ENCODE measurements around the gene EIF2B4. TPM values are rescaled to one million over a fixed set of nuclear protein-coding genes. Genes with fewer than 3 reads are reported as not detected.

Gene EIF2B4
- polyA plus RNA-seq (2013): 34.7 TPM

DNA sequence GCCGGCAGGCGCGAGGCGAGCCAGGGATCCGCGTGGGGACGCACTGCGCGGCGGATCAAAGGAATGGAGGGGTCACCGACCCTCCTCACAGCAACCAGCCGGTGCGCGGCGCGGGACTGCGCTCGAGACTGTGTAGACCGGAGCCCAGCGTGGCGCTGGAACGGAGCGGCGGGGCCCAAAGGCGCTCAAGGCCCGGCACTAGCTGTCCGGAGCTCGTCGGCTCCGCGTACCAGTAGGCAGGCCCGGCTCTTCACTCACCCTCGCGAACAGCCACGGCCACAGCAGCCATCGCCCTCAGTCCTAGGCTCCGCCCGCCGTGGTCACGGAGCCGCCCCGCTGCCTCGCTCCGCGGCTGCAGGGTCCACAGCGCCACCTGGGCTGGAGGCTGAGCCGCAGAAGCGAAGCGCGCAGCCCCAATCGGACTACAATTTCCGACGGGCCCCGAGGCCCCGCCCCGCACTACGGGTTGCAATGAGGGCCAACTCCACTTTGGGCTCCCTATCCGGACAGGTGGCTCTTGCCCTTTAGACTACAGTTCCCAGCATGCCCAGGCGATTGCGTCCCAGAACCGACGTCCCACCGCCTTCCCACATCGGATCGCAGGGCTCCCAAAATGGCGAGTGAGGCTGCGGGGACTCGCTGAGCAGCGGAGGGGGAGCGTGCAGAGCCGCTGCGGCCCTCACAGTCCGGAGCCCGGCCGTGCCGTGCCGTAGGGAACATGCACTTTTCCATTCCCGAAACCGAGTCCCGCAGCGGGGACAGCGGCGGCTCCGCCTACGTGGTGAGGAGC, at the start of gene EIF2B4, which contains the start of gene SNX17:
Gene EIF2B4 (minus strand): TSS at position 313 of the 790 bp plus-strand sequence. CDS start 24 bp downstream, at position 289.
Gene SNX17 (plus strand): TSS at position 591 of the 790 bp plus-strand sequence. CDS start 128 bp downstream, at position 719.
- H3K4me1 ChIP-seq (ENCODE audit: control extremely low read depth in 1 of 4, control insufficient read depth in 4 of 4, insufficient read depth in 4 of 4, low read length in 3 of 4): peaks cover 14 to 35% (median 28%) of the 10 kb centered on the region in 4 experiments
- DNase-seq: peak; percentile 99
- peaks cover 10 to 58% (median 46%) of the 10 kb centered on the region in 4 experiments for H3K36me3 ChIP-seq (ENCODE audit: control insufficient read depth in 4 of 4, insufficient read depth in 4 of 4, low read length in 3 of 4)
- under 1% methylated on average over 82 of the region's 85 CpGs for WGBS (ENCODE audit: insufficient coverage)
- CTCF ChIA-PET: interaction anchor here (0.8 to 2.9 kb wide), 10 partner anchors 9 to 61 kb away, joined by 3 to 11 read pairs (median 6); partner anchors contain the start of genes MPV17, PPM1G and ZNF513
- H3K27me3 ChIP-seq (replicated peaks in 2 of 5; ENCODE audit: control insufficient read depth in 4 of 5, insufficient read depth in 5 of 5, low read length in 4 of 5): no peaks in the 10 kb centered on the region
- POLR2A ChIA-PET: interaction anchor here (0.7 to 2.3 kb wide), 6 partner anchors 10 to 59 kb away, joined by 3 to 15 read pairs (median 4); partner anchors contain the start of genes GTF3C2, PPM1G and ZNF513
- peak within 1 kb of the TSS; percentile 84 to 98 (median 96) for H3K4me3 ChIP-seq (ENCODE audit: control insufficient read depth in 1 of 7, extremely low read depth in 1 of 7, insufficient read depth in 4 of 7, low read depth in 2 of 7, low read length in 6 of 7)
- H3K27ac ChIP-seq (ENCODE audit: insufficient read depth in 1 of 2, low read depth in 1 of 2, low read length in 2 of 2, poor library complexity in 1 of 2, severe bottlenecking in 2 of 2): peak within 1 kb of the TSS; percentile 90 to 94
- no peaks in the 10 kb centered on the region for H3K9me3 ChIP-seq (ENCODE audit: control extremely low read depth in 1 of 5, control insufficient read depth in 4 of 5, insufficient read depth in 2 of 5, low read depth in 1 of 5, low read length in 4 of 5)

DNA sequence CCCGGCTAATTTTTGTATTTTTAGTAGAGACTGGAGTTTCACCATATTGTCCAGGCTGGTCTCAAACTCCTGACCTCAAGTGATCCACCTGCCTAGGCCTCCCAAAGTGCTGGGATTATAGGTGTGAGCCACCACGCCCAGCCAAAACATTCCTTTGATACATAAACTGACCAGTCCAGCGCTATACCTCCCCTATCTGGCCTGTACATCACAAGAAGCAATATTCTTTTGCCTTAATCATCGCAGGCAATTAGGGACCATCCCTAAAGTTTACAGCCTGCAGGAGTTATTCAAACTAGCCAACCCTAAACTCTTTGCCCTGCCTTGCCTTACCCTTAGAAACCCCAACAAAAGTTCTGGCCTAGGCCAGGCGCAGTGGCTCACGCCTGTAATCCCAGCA, 46.0 kb upstream of the EIF2B4 start:
- WGBS (ENCODE audit: insufficient coverage): 92% methylated on average over 6 of the region's 6 CpGs
- no peak for DNase-seq
- no peaks in the 10 kb centered on the region for H3K27me3 ChIP-seq (replicated peaks in 2 of 5; ENCODE audit: control insufficient read depth in 4 of 5, insufficient read depth in 5 of 5, low read length in 4 of 5)
- ChIA-PET POLR2A (no interaction called here), CTCF (no interaction called here)
- no peak overlapping the region for H3K27ac ChIP-seq (ENCODE audit: insufficient read depth in 1 of 2, low read depth in 1 of 2, low read length in 2 of 2, poor library complexity in 1 of 2, severe bottlenecking in 2 of 2)
- H3K4me1 ChIP-seq (ENCODE audit: control extremely low read depth in 1 of 4, control insufficient read depth in 4 of 4, insufficient read depth in 4 of 4, low read length in 3 of 4): no peaks in the 10 kb centered on the region
- no peaks in the 10 kb centered on the region for H3K36me3 ChIP-seq (ENCODE audit: control insufficient read depth in 4 of 4, insufficient read depth in 4 of 4, low read length in 3 of 4)
- H3K4me3 ChIP-seq (ENCODE audit: control insufficient read depth in 1 of 7, extremely low read depth in 1 of 7, insufficient read depth in 4 of 7, low read depth in 2 of 7, low read length in 6 of 7): no peak overlapping the region
- H3K9me3 ChIP-seq (ENCODE audit: control extremely low read depth in 1 of 5, control insufficient read depth in 4 of 5, insufficient read depth in 2 of 5, low read depth in 1 of 5, low read length in 4 of 5): no peaks in the 10 kb centered on the region

GRCh38 chr2:27412419-27413152, 42.4 kb upstream of the EIF2B4 start:
- H3K4me3 ChIP-seq (ENCODE audit: control insufficient read depth in 1 of 7, extremely low read depth in 1 of 7, insufficient read depth in 4 of 7, low read depth in 2 of 7, low read length in 6 of 7): no peak overlapping the region
- 100% methylated on average over 2 of the region's 9 CpGs for WGBS (ENCODE audit: insufficient coverage)
- CTCF ChIA-PET: no interaction called here

DNA sequence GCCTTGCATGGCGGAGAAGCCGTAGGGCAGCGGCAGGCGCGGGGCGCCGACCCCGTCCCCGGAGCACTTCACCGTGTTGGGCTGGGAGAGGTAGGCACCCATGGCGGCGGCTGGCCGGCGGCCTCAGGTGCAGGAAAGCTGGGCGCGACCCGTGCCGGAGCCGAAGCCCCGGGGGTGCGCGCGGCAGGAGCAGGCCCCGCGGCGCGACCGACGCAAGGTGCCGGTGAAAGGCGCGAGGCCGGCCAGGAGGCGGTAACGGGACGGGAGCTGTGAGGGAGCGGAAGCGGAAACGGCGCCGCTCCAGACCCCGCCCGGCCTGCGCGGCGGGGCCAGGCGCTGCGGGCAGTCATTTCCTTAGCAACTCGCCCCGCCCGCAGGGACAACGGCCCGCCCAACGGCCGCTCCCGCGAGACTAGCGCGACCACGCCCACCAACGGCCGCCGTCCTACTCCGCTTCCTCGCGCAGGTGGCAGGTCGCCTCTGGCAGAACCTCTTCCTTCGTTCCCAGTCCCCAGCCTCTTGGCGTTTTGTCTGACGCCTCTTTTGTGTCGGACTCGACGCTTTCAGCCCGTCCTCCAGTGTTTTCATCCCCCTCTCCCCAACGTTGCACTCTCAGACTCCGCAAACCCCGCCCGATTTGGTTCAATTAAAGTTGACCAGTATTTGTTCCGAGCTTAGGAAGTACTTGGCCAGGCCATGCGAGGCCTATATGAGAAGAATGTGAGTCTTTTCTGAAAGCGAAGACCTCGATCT, 39.4 kb upstream of the EIF2B4 start, which contains the start of gene PPM1G:
Gene PPM1G (minus strand): TSS at position 271 of the 753 bp plus-strand sequence. CDS start 169 bp downstream, at position 102.
- Histone ChIP-seq H3K9me3 (ENCODE audit: control extremely low read depth in 1 of 5, control insufficient read depth in 4 of 5, insufficient read depth in 2 of 5, low read depth in 1 of 5, low read length in 4 of 5) (no peaks in the 10 kb centered on the region), H3K27me3 (replicated peaks in 2 of 5; ENCODE audit: control insufficient read depth in 4 of 5, insufficient read depth in 5 of 5, low read length in 4 of 5) (no peaks in the 10 kb centered on the region), H3K4me1 (ENCODE audit: control extremely low read depth in 1 of 4, control insufficient read depth in 4 of 4, insufficient read depth in 4 of 4, low read length in 3 of 4) (peaks cover 13 to 18% (median 15%) of the 10 kb centered on the region in 4 experiments), H3K36me3 (ENCODE audit: control insufficient read depth in 4 of 4, insufficient read depth in 4 of 4, low read length in 3 of 4) (peaks cover 0 to 8% (median 2%) of the 10 kb centered on the region in 4 experiments), H3K4me3 (ENCODE audit: control insufficient read depth in 1 of 7, extremely low read depth in 1 of 7, insufficient read depth in 4 of 7, low read depth in 2 of 7, low read length in 6 of 7) (peak within 1 kb of the TSS; percentile 82 to 97 (median 91)), H3K27ac (ENCODE audit: insufficient read depth in 1 of 2, low read depth in 1 of 2, low read length in 2 of 2, poor library complexity in 1 of 2, severe bottlenecking in 2 of 2) (peak within 1 kb of the TSS; percentile 70 to 90)
- peak; percentile 96 to 97 (median 97) for DNase-seq
- CTCF ChIA-PET: interaction anchor here (0.9 to 4.2 kb wide), 10 partner anchors 12 to 40 kb away, joined by 3 to 45 read pairs (median 4); partner anchors contain the start of genes EIF2B4 and NRBP1
- POLR2A ChIA-PET: interaction anchor here (0.6 to 2.3 kb wide), 9 partner anchors 12 to 1345 kb away, joined by 3 to 10 read pairs (median 4); partner anchors contain the start of genes GTF3C2, NRBP1 and SNX17
- WGBS (ENCODE audit: insufficient coverage): 1% methylated on average over 70 of the region's 82 CpGs

More at GRCh38 chr2:27412419-27413152, 42.4 kb upstream of the EIF2B4 start:
- Histone ChIP-seq H3K9me3 (ENCODE audit: control extremely low read depth in 1 of 5, control insufficient read depth in 4 of 5, insufficient read depth in 2 of 5, low read depth in 1 of 5, low read length in 4 of 5) (no peaks in the 10 kb centered on the region), H3K36me3 (ENCODE audit: control insufficient read depth in 4 of 4, insufficient read depth in 4 of 4, low read length in 3 of 4) (no peaks in the 10 kb centered on the region), H3K27me3 (replicated peaks in 2 of 5; ENCODE audit: control insufficient read depth in 4 of 5, insufficient read depth in 5 of 5, low read length in 4 of 5) (no peaks in the 10 kb centered on the region), H3K27ac (ENCODE audit: insufficient read depth in 1 of 2, low read depth in 1 of 2, low read length in 2 of 2, poor library complexity in 1 of 2, severe bottlenecking in 2 of 2) (no peak overlapping the region), H3K4me1 (ENCODE audit: control extremely low read depth in 1 of 4, control insufficient read depth in 4 of 4, insufficient read depth in 4 of 4, low read length in 3 of 4) (peaks cover 10 to 17% (median 14%) of the 10 kb centered on the region in 4 experiments)
- POLR2A ChIA-PET: no interaction called here
- no peak for DNase-seq

DNA sequence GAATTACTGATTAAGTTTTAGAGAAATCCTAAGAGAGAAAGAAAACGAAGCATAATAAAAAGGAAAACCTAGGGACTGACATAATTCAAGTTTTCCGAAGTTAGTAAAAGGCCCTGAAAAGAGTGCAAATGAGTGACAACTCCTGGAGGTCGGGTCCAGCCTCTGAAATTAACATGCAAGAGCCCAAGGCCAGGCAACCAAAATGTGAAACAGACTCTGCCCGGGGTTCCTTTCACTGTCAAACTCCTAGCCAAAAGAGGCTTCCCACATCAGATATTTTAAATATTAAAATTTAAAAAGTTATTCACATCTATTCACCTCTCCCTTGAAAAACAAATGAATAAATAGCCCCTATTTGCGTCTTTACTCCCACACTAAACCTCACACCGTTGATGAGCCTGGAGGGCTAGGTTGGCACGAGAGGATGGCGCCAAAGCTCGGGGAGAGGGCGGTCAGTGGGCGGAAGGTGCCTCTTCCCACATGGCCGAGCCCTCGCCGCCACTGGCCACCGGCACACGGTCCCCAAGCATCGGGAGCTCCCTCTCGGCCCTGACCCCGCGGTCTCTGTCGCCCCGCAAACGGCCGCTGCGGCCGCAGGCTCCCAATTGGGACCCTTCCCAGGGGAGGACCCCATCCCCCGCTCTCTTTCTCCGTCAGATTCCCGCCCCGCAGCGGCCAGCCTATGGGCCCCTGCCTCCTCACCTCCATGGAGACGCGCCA, 38.6 kb upstream of the EIF2B4 start:
- peak in 2 of 3 donors; percentile 17 to 23 for DNase-seq

More for the DNA sequence above, 38.6 kb upstream of the EIF2B4 start:
- Histone ChIP-seq H3K4me3 (ENCODE audit: control insufficient read depth in 1 of 7, extremely low read depth in 1 of 7, insufficient read depth in 4 of 7, low read depth in 2 of 7, low read length in 6 of 7) (peak overlapping the region; percentile 82 to 97 (median 91)), H3K4me1 (ENCODE audit: control extremely low read depth in 1 of 4, control insufficient read depth in 4 of 4, insufficient read depth in 4 of 4, low read length in 3 of 4) (peaks cover 13 to 18% (median 15%) of the 10 kb centered on the region in 4 experiments), H3K9me3 (ENCODE audit: control extremely low read depth in 1 of 5, control insufficient read depth in 4 of 5, insufficient read depth in 2 of 5, low read depth in 1 of 5, low read length in 4 of 5) (no peaks in the 10 kb centered on the region), H3K27me3 (replicated peaks in 2 of 5; ENCODE audit: control insufficient read depth in 4 of 5, insufficient read depth in 5 of 5, low read length in 4 of 5) (no peaks in the 10 kb centered on the region), H3K36me3 (ENCODE audit: control insufficient read depth in 4 of 4, insufficient read depth in 4 of 4, low read length in 3 of 4) (peaks cover 0 to 13% (median 2%) of the 10 kb centered on the region in 4 experiments), H3K27ac (ENCODE audit: insufficient read depth in 1 of 2, low read depth in 1 of 2, low read length in 2 of 2, poor library complexity in 1 of 2, severe bottlenecking in 2 of 2) (peak overlapping the region; percentile 70 to 90)
- WGBS (ENCODE audit: insufficient coverage): 0% methylated on average over 11 of the region's 33 CpGs
- ChIA-PET CTCF (interaction anchor here (1.1 to 4.2 kb wide), 5 partner anchors 13 to 39 kb away, joined by 3 to 45 read pairs (median 3); partner anchors contain the start of genes EIF2B4 and NRBP1), POLR2A (interaction anchor here (0.9 to 2.3 kb wide), 5 partner anchors 20 to 52 kb away, joined by 3 to 10 read pairs (median 7); partner anchors contain the start of genes GTF3C2, NRBP1 and SNX17)

Data from common myeloid progenitor, CD34-positive (primary cell).